ENCODE measurements around the gene PASK.
A peak's percentile ranks its signal among the peaks of the same experiment; 100 is the strongest.

The PASK gene

GRCh38 chr2:241148239-241148638 is 1.0 kb downstream of the PASK start:
- H3K27me3 Mint-ChIP-seq (ENCODE audit: low read depth), result no peaks in the 10 kb centered on the region
- peak overlapping the region; percentile 98 for H3K4me3 Mint-ChIP-seq
- H3K36me3 Mint-ChIP-seq (ENCODE audit: low read depth), result peaks cover 3% of the 10 kb centered on the region
- no peaks in the 10 kb centered on the region for H3K9me3 Mint-ChIP-seq
- peaks cover 37% of the 10 kb centered on the region for H3K4me1 Mint-ChIP-seq (ENCODE audit: low read depth)
- H3K27ac Mint-ChIP-seq, result peak overlapping the region; percentile 89
- no peak for DNase-seq (ENCODE audit: low spot score)

- Mint-ChIP-seq H3K36me3 (ENCODE audit: low read depth) (peaks cover 1% of the 10 kb centered on the region), H3K27ac (no peak overlapping the region), H3K27me3 (ENCODE audit: low read depth) (no peaks in the 10 kb centered on the region), H3K4me3 (no peak overlapping the region), H3K9me3 (no peaks in the 10 kb centered on the region), H3K4me1 (ENCODE audit: low read depth) (peaks cover 33% of the 10 kb centered on the region)
- DNase-seq (ENCODE audit: low spot score), result no peak
Measured at GRCh38 chr2:241147336-241147735, 1.9 kb downstream of the PASK start.

GRCh38 chr2:241146286-241146685 is 3.0 kb downstream of the PASK start:
- Mint-ChIP-seq H3K36me3 (ENCODE audit: low read depth) (peaks cover 5% of the 10 kb centered on the region), H3K4me1 (ENCODE audit: low read depth) (peaks cover 23% of the 10 kb centered on the region), H3K27me3 (ENCODE audit: low read depth) (no peaks in the 10 kb centered on the region), H3K27ac (no peak overlapping the region), H3K4me3 (no peak overlapping the region), H3K9me3 (no peaks in the 10 kb centered on the region)
- no peak for DNase-seq (ENCODE audit: low spot score)

- peaks cover 8% of the 10 kb centered on the region for H3K4me1 Mint-ChIP-seq (ENCODE audit: low read depth)
- no peak overlapping the region for H3K27ac Mint-ChIP-seq
Measured at GRCh38 chr2:241142593-241142992, 6.7 kb downstream of the PASK start.

GRCh38 chr2:241142063-241142462 is 7.2 kb downstream of the PASK start:
- Mint-ChIP-seq H3K27me3 (ENCODE audit: low read depth) (no peaks in the 10 kb centered on the region), H3K36me3 (ENCODE audit: low read depth) (peaks cover 7% of the 10 kb centered on the region), H3K9me3 (no peaks in the 10 kb centered on the region), H3K4me1 (ENCODE audit: low read depth) (peaks cover 8% of the 10 kb centered on the region), H3K27ac (no peak overlapping the region), H3K4me3 (no peak overlapping the region)
- DNase-seq (ENCODE audit: low spot score), result no peak

More at GRCh38 chr2:241142593-241142992, 6.7 kb downstream of the PASK start:
- Mint-ChIP-seq H3K36me3 (ENCODE audit: low read depth) (peaks cover 7% of the 10 kb centered on the region), H3K27me3 (ENCODE audit: low read depth) (no peaks in the 10 kb centered on the region), H3K4me3 (no peak overlapping the region), H3K9me3 (no peaks in the 10 kb centered on the region)
- DNase-seq (ENCODE audit: low spot score), result no peak

- peaks cover 2% of the 10 kb centered on the region for H3K4me1 Mint-ChIP-seq (ENCODE audit: low read depth)
- peaks cover 7% of the 10 kb centered on the region for H3K36me3 Mint-ChIP-seq (ENCODE audit: low read depth)
- no peaks in the 10 kb centered on the region for H3K9me3 Mint-ChIP-seq
- H3K27ac Mint-ChIP-seq, result no peak overlapping the region
- H3K4me3 Mint-ChIP-seq, result no peak overlapping the region
- H3K27me3 Mint-ChIP-seq (ENCODE audit: low read depth), result no peaks in the 10 kb centered on the region
- DNase-seq (ENCODE audit: low spot score), result no peak
Measured at GRCh38 chr2:241141214-241141770, 8.0 kb downstream of the PASK start.

- Mint-ChIP-seq H3K9me3 (no peaks in the 10 kb centered on the region), H3K36me3 (ENCODE audit: low read depth) (peaks cover 7% of the 10 kb centered on the region), H3K4me3 (no peak overlapping the region), H3K27ac (no peak overlapping the region), H3K4me1 (ENCODE audit: low read depth) (no peaks in the 10 kb centered on the region), H3K27me3 (ENCODE audit: low read depth) (no peaks in the 10 kb centered on the region)
- no peak for DNase-seq (ENCODE audit: low spot score)
Measured at GRCh38 chr2:241140445-241140840, 8.8 kb downstream of the PASK start.

- no peak for DNase-seq (ENCODE audit: low spot score)
- Mint-ChIP-seq H3K9me3 (no peaks in the 10 kb centered on the region), H3K27ac (no peak overlapping the region), H3K36me3 (ENCODE audit: low read depth) (peaks cover 7% of the 10 kb centered on the region), H3K4me3 (no peak overlapping the region), H3K4me1 (ENCODE audit: low read depth) (no peaks in the 10 kb centered on the region), H3K27me3 (ENCODE audit: low read depth) (no peaks in the 10 kb centered on the region)
Measured at GRCh38 chr2:241139531-241140444, 9.5 kb downstream of the PASK start.

- Mint-ChIP-seq H3K36me3 (ENCODE audit: low read depth) (peaks cover 7% of the 10 kb centered on the region), H3K4me3 (no peak overlapping the region), H3K9me3 (no peaks in the 10 kb centered on the region), H3K27me3 (ENCODE audit: low read depth) (no peaks in the 10 kb centered on the region), H3K4me1 (ENCODE audit: low read depth) (no peaks in the 10 kb centered on the region), H3K27ac (no peak overlapping the region)
- DNase-seq (ENCODE audit: low spot score), result no peak
Measured at GRCh38 chr2:241138471-241138870, 10.8 kb downstream of the PASK start.

- no peak overlapping the region for H3K4me3 Mint-ChIP-seq
- H3K4me1 Mint-ChIP-seq (ENCODE audit: low read depth), result no peaks in the 10 kb centered on the region
- H3K27ac Mint-ChIP-seq, result no peak overlapping the region
- DNase-seq (ENCODE audit: low spot score), result no peak
- H3K27me3 Mint-ChIP-seq (ENCODE audit: low read depth), result no peaks in the 10 kb centered on the region
- peaks cover 15% of the 10 kb centered on the region for H3K36me3 Mint-ChIP-seq (ENCODE audit: low read depth)
- no peaks in the 10 kb centered on the region for H3K9me3 Mint-ChIP-seq
Measured at GRCh38 chr2:241137276-241138190, 11.7 kb downstream of the PASK start.

GRCh38 chr2:241136661-241137260 is 12.5 kb downstream of the PASK start:
- H3K9me3 Mint-ChIP-seq, result no peaks in the 10 kb centered on the region
- peaks cover 12% of the 10 kb centered on the region for H3K36me3 Mint-ChIP-seq (ENCODE audit: low read depth)
- no peak overlapping the region for H3K27ac Mint-ChIP-seq
- H3K4me3 Mint-ChIP-seq, result no peak overlapping the region
- H3K4me1 Mint-ChIP-seq (ENCODE audit: low read depth), result no peaks in the 10 kb centered on the region
- DNase-seq (ENCODE audit: low spot score), result no peak
- H3K27me3 Mint-ChIP-seq (ENCODE audit: low read depth), result no peaks in the 10 kb centered on the region

GRCh38 chr2:241136191-241136590 is 13.1 kb downstream of the PASK start:
- H3K4me1 Mint-ChIP-seq (ENCODE audit: low read depth), result no peaks in the 10 kb centered on the region
- no peaks in the 10 kb centered on the region for H3K9me3 Mint-ChIP-seq
- H3K36me3 Mint-ChIP-seq (ENCODE audit: low read depth), result peaks cover 12% of the 10 kb centered on the region
- H3K27me3 Mint-ChIP-seq (ENCODE audit: low read depth), result no peaks in the 10 kb centered on the region
- H3K4me3 Mint-ChIP-seq, result no peak overlapping the region
- H3K27ac Mint-ChIP-seq, result no peak overlapping the region
- DNase-seq (ENCODE audit: low spot score), result no peak

- Mint-ChIP-seq H3K27me3 (ENCODE audit: low read depth) (no peaks in the 10 kb centered on the region), H3K4me1 (ENCODE audit: low read depth) (no peaks in the 10 kb centered on the region), H3K4me3 (no peak overlapping the region), H3K9me3 (no peaks in the 10 kb centered on the region), H3K36me3 (ENCODE audit: low read depth) (peaks cover 13% of the 10 kb centered on the region), H3K27ac (no peak overlapping the region)
- DNase-seq (ENCODE audit: low spot score), result no peak
Measured at GRCh38 chr2:241135737-241136136, 13.5 kb downstream of the PASK start.

Measured in T-helper 2 cell treated with Interferon-gamma antibody and Interleukin-4, amounts not matched to agents 5 μg/mL and 100 μg/mL, for 36 hours (primary cell).